GM19438 (cell line): Measurements from ENCODE around the gene UMAD1.

Source experiments
- ATAC-seq: cut with Tn5 transposase; IDR thresholded peaks from one replicate; pipeline ENCODE4 v1.9.1; 2021; ENCODE audit warnings: low read depth; ENCODE audit not compliant: unreplicated experiment

UMAD1 gene

DNA sequence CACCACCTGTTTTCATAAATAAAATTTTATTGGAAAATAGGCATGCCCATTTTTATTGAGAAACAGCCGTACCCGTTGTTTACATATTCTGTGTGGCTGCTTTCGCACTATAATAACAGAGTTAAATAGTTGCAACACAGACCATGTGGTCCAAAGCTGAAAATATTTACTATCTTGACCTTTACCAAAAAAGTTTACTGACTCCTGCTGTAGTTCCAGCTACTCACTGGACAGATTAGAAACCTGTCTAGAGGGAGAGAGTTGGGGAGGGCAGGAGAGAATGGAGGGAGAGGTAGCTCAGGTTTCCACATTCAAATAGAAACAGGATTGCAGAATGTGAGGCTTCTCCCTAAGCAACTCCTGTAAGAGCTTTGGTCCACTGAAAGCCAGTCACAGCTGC lies 273.0 kb downstream of the UMAD1 start:
- no peak for ATAC-seq

DNA sequence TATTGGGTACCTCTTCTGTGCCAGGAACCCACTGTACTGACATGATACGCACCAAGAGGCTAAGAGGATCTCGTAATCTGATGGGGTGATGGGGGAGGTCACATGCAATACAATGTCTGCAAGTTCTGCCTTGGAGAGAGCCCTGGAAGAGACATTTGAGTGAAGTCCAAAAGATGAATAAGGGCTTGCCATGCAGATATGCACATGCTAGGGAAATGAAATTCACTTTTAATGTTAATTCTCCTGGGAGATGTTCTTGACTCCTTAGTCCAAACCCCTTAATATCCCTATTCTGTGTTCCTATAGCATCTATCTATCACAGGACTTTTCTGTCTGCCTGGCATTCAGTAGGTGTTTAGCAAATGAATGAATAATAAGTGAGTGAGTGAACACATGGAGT lies 274.0 kb downstream of the UMAD1 start:
- no peak for ATAC-seq

DNA sequence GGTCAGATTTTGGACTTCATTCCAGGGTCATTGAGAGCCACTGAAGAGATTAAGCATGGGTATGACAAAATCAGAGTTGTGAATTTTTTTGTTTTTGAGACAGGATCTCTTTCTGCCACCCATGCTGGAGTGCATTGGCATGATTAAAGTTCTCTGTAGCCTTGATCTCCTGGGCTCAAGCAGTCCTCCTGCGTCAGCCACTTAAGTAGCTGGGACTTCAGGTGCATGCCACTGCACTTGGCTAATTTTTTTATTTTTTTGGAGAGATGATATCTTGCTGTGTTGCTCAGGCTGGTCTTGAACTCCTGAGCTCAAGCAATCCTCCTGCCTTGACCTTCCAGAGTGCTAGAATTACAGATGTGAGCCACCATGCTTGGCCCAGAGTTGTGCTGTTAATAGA lies 275.5 kb downstream of the UMAD1 start:
- ATAC-seq: no peak

DNA sequence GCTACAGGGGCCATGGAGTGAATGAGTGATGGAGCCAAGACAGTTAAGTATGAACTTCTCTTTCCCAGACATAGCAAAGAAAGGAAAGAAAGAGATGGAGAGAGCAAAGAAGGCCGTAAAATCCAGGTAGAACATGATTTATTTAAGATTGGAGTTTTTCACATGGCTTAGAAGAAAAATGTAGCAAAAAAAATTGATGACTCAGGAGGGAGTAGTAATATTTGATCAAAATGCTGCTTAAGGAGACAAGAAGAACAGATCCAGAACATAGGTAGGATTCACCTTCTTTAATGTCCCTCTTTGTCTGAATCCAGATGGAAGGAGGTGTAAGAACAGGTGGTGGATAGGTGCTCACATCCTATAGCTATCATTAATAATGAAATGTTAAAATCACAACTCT lies 277.0 kb downstream of the UMAD1 start:
- ATAC-seq: no peak

DNA sequence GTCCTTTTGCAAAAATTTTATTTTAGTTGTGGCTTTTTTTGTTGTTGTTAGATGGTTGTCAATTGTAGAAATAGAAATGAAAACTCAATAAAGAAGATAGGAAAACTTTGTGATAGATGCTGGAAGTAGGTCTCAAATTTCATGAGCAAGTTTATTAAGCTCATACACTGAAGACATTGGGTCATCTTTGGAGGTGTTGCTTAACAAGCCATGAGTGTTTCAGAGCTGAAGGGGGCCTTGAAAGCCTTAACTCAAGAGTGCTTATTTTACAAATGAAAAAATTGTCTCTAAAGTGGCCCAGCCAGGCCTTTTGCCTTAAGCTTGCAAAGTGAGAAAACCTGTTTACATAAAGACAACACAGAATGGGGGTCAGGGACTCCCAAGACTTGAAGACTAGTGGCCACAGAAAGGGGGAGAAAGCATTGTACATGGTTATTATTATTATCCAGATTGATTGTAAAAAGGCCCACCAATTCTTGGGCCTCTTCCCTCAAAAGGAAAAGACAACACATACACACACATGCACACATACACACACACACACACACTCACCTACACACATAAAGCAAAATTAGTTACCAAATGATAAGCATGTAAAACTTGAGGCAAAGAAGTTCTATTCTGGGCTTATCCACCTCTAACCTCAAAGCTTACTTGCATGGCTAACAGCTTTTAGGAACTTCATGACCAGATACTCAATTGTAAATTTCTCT lies 278.3 kb downstream of the UMAD1 start:
- no peak for ATAC-seq

DNA sequence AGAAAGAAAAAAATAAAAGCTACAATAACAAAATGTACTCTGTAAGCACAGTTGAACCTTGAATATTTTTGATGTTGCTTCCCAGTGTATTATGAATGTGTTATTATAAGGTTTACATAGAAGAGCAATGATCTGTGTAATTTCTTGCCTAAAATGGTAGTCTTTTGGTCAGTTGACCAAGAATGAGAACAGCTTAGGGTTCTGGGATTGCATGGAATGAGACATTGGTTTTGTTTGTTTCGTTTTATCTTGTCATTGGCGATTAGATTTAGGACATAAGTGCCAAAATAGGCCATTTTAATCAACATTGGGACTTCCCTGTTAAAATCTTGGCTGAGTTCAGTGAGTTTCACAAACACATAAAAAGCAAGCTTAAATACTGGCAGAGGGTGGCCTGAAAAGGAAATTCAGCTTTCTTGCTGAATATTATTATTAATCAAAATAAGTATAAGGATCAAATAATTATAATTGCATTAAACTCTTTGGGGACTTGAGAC lies 278.9 kb downstream of the UMAD1 start:
- ATAC-seq: no peak

DNA sequence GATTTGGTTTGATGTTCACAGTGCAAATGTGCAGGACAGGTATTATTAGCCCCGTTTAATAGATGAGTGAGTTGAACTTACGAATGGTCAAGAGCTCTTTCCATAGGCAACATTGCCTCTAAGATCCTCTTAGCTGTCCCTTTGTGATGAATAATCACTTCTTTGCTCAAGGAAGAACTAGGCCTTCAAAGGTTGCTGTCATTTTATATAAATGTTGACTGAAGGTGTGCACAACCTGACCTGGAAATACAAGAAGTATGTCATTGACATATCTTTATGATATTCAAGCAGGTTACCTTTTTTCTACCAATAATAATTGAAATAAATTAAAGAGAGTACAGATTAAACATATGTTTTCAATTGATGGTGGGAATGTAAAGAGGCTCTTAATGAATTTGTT lies 279.5 kb downstream of the UMAD1 start:
- no peak for ATAC-seq

DNA sequence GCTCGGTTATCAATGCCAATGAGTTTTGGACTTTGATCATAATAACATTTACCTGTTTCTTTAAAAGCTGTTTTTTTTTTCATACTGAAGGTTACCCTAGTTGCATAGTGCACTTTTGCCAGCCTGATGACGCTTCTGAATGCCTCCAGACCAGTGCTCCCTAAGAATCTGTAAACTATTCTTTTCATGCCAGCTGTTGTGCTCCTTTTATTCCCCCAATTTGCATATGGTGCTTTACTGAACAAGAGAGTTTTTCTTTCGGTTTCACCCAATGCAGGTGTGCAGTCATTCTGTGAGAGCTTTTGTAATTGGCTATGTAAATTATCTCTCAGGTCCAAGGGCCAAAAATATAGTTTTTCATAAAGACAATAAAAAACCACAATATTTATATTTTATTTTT lies 279.9 kb downstream of the UMAD1 start:
- ATAC-seq: peak; percentile 96

DNA sequence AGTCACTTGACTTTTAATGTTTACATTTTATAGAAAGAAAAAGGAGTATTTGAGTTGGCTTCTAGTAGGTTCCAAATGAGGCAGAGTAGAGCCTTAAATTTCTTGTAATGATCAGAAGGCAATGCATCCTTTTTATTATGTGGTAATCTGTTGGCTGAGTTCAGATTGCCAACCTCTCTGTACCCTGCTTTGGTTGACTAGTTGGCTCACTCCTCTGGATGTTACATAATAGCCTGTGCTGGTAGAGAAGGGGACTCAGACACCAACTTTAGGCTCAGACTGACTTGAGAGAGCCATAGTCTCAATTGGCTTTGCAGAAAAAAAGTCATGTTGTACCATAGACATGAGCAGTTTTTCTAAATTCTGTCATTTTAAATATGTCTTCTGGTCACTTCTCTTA lies 281.3 kb downstream of the UMAD1 start:
- no peak for ATAC-seq

DNA sequence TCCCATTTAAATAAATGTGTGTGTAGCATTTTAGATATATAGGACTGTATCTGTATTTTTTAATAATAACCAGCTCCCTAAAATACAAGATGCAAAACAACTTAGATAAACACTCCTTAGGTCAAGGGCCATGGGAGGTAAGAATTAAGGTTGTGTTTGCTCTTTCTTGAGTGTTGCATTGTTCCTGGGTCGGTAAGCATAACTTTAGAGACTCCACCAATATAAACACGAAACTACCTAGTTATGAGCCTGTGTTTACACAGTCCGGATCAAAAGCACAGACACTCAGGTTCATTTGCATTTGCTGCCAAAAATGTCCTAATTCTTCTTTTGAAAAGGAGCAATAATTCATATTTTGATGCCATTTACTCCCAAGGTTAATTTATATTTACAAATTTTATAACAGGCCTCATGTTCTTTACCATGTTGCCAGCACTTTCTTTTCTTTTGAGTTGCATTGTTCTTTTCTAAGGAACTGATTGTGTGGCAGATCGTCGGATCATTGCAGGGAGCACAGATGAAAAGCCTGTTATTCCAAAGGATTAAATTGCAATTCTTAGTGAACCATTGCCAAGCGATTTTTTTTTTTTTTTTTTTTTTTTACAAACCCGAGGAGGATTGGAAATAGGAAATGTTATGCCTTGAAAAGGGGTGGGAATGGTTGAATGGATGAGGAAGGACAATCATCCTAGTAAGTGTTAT lies 282.3 kb downstream of the UMAD1 start:
- ATAC-seq: no peak

DNA sequence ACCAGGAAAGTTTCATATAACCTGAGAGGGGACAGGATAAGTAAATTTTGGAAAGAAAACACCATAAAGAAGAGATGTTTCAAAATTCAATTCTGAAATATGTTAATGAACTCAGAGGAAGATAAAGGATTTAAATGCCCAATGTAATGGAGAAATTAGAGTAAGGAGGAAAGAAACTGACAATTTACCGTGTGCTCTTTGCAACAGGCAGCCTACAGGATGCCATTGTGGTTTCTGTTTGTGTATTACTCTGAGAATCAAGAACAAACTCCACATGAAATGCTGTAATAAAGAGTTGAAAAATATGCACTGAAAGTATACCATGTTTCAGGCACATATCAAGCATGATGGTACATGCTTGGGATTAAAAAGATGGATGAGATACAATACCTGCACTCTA lies 283.3 kb downstream of the UMAD1 start:
- no peak for ATAC-seq

DNA sequence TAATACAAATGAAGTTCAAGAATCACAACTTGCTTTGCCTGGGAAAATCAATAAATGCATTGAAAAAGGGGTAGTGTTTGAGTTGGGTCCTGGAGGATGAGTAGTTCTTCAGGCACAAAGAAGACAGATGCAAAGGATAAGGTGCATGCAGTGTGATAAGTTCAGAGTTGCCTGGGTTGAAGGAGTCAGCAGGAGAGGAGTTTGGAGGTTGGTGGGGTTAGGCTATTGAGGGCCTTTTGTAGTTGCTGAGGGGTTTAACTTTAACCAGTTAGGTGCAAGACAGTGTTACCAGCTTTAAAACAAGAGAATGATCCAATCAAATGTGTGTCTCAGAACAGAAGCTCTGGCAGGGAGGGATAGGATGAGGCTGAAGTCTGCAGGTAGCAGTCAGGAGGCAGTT lies 283.8 kb downstream of the UMAD1 start:
- no peak for ATAC-seq
